ENCODE results near the gene CAMSAP1. TPM values are rescaled to one million over a fixed set of nuclear protein-coding genes. Genes with fewer than 3 reads are reported as not detected.

Gene CAMSAP1
- total RNA-seq, 4 donors from 2014 or later, result 32.2 to 46.1 (median 34.0) TPM

DNA sequence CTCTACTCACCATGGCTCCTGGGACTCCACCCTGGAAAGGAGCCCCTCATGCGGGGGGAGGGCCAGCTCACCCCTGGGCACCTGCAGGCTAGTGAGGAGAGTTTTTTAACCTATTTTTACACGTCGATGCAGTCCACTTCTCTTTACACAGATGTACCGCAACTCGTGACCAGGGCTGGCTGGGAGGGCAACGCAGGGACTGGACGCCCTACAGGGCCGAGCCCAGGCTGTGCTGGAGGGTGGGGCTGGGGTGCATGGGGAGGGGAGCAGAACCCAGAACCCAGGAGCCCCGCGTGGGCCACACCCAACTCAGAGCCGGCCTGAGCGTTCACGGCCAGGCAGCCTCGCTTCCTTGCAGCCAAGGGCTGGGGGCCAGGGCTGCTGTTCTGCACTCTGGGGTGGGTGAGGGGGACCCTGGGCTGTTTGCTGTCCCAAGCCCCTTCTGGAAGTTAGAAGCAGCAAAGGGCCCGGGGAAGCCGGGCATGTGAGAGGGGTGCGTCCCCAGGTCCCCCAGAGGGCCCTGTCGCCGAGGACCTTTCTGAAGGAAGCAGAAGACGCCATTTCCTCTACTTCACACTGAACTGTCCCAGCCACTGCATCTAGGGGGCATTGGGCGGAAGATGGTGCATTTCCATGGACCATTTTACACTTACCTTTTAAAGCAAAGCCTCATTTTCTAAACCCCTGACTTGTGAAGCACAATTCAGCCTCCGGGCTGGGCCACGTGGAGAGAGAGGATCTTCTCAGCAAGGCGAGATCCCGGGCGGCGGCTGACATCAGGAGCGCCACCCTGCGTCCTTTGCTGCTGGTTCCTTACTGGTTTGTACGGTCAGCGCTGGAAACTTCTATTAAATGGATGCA lies 114.8 kb downstream of the CAMSAP1 start:
- no peak overlapping the region for H3K4me3 ChIP-seq (ENCODE audit: low read depth, poor library complexity, severe bottlenecking)
- DNase-seq (ENCODE audit: low spot score in 2 of 2), result no peak
- intact Hi-C loops (cut with DNase I; ENCODE audit: low total_unique reads), result no loop called here
- no peak for TF ChIP-seq POLR2A (IDR thresholded peaks at IDR 0.05)
- TF ChIP-seq, protein P1, sequence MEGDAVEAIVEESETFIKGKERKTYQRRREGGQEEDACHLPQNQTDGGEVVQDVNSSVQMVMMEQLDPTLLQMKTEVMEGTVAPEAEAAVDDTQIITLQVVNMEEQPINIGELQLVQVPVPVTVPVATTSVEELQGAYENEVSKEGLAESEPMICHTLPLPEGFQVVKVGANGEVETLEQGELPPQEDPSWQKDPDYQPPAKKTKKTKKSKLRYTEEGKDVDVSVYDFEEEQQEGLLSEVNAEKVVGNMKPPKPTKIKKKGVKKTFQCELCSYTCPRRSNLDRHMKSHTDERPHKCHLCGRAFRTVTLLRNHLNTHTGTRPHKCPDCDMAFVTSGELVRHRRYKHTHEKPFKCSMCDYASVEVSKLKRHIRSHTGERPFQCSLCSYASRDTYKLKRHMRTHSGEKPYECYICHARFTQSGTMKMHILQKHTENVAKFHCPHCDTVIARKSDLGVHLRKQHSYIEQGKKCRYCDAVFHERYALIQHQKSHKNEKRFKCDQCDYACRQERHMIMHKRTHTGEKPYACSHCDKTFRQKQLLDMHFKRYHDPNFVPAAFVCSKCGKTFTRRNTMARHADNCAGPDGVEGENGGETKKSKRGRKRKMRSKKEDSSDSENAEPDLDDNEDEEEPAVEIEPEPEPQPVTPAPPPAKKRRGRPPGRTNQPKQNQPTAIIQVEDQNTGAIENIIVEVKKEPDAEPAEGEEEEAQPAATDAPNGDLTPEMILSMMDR (IDR thresholded peaks at IDR 0.05), result no peak
- WGBS, 2 donors, result 72 to 76% methylated on average over 31 of the region's 31 CpGs

DNA sequence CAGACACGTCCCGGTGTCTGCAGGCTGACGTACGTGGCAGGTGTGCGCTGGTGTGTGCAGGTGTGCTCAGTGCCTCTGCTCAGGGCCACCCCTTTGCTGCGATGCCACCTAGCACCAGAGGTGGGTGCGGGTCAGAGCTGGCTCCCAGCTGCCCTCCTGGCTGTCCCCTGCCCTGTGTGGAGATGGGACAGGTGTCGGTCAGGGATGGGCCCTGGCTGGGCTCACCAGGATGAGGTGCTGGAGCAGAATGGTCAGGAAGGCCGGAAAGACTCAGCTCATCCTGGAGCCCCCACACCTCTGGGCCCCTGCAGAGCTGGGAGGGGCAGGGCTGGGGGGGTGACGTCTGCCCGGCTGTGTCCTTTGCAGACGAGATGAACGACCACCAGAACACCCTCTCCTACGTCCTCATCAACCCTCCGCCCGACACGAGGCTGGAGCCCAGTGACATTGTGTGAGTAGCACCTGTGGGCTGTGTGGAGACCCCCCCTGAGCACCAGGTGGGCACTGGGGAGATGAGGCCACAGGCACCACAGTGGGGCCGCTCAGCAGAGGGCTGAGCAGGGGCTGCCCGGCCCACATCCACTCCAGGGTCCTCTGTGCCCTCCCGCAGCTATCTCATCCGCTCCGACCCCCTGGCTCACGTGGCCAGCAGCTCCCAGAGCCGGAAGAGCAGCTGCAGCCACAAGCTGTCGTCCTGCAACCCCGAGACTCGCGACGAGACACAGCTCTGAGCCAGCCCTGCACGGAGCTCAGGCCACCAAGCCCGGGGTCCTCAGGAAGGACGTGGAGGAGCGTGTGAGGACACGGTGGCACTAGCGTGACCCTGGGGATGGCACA lies 115.7 kb downstream of the CAMSAP1 start:
- intact Hi-C loops (cut with DNase I; ENCODE audit: low total_unique reads), result no loop called here
- 73 to 74% methylated on average over 24 to 35 of the region's 35 CpGs for WGBS, 2 donors
- H3K4me3 ChIP-seq (ENCODE audit: low read depth, poor library complexity, severe bottlenecking), result no peak overlapping the region
- TF ChIP-seq, protein P1 (IDR thresholded peaks at IDR 0.05), result no peak
- no peak for TF ChIP-seq POLR2A (IDR thresholded peaks at IDR 0.05)
- no peak for DNase-seq (ENCODE audit: low spot score in 2 of 2)

DNA sequence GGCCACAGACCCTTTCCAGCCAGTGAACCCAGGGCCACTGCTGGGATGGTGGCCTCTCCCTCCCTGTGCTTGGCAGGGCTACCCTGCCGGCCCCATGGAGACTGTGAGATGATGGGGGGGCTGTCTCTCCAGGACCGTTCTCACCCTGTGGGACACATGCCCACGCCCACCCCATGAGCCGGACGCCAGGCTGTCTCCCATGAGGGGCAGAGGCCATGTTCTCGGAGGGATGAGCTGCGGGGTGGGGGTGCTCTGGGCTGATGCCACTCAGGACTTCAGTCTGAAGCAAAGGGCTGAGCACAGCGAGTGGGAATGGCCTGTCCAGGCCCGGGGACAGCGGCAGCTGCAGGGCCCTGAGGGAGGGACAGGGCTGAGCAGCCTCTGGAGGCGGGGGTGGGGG lies 116.5 kb downstream of the CAMSAP1 start:
- DNase-seq (ENCODE audit: low spot score in 2 of 2), result no peak
- intact Hi-C loops (cut with DNase I; ENCODE audit: low total_unique reads), result no loop called here
- 59 to 72% methylated on average over 8 to 10 of the region's 11 CpGs for WGBS, 2 donors
- no peak overlapping the region for H3K4me3 ChIP-seq (ENCODE audit: low read depth, poor library complexity, severe bottlenecking)
- no peak for TF ChIP-seq POLR2A (IDR thresholded peaks at IDR 0.05)
- TF ChIP-seq, protein P1 (IDR thresholded peaks at IDR 0.05), result no peak

DNA sequence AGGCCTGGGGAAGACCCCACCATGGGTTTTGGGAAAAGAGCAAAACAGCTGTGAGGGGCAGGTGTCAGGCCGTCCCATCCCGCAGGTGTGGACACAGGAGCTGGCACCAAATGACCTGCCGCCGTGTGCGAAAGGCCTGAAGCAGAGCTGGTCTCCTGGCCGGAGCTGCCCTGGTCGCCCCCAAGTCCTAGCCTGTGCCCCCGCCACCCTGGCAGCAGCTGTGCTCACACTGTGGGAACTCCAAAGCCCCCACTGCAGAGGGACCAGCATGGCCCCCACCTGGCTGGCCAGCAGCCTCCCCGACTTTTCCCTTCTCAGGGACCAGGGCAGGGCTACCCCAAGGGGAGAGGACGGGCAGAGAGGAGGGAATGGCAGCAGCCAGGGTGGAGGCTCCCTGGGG lies 117.0 kb downstream of the CAMSAP1 start:
- TF ChIP-seq POLR2A (IDR thresholded peaks at IDR 0.05), result no peak
- TF ChIP-seq, protein P1 (IDR thresholded peaks at IDR 0.05), result no peak
- WGBS, 2 donors, result 75 to 83% methylated on average over 4 to 9 of the region's 10 CpGs
- DNase-seq (ENCODE audit: low spot score in 2 of 2), result no peak
- no peak overlapping the region for H3K4me3 ChIP-seq (ENCODE audit: low read depth, poor library complexity, severe bottlenecking)
- intact Hi-C loops (cut with DNase I; ENCODE audit: low total_unique reads), result no loop called here

DNA sequence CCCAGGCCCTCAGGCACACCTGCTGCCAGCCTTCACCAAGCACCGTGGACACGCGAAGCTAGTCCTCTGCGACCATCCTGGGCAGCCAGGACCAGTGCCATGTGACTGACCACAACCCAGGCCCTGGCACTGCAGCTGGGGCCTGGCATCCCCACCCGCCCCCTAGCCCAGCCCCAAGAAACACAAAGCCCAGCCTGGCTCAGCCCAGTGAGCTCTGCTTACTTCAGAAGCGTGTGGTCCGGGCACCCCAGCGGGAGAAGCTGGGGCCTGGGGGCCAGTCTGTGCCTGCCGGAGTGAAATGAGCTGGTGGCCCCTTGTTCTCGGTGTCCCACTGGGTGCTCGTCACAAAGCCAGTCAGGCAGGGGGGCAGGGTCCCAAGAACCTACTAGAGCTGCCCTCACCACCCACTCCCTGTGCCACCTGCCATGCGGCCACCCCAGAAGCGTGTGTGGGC lies 117.5 kb downstream of the CAMSAP1 start:
- no peak overlapping the region for H3K4me3 ChIP-seq (ENCODE audit: low read depth, poor library complexity, severe bottlenecking)
- intact Hi-C loops (cut with DNase I; ENCODE audit: low total_unique reads), result no loop called here
- DNase-seq (ENCODE audit: low spot score in 2 of 2), result no peak
- TF ChIP-seq POLR2A (IDR thresholded peaks at IDR 0.05), result no peak
- TF ChIP-seq, protein P1 (IDR thresholded peaks at IDR 0.05), result no peak
- WGBS, 2 donors, result 65 to 80% methylated on average over 6 to 12 of the region's 13 CpGs

All from lower leg skin (tissue), 4 donors.